Measurements from ENCODE around the gene AHNAK.

- TF ChIP-seq CTCF (IDR thresholded peaks at IDR 0.05): no peak
- TF ChIP-seq EP300 (IDR thresholded peaks at IDR 0.05): no peak
- TF ChIP-seq POLR2A (IDR thresholded peaks at IDR 0.05): no peak
Measured at GRCh38 chr11:62492586-62492985, 54.0 kb downstream of the AHNAK start.

Measured in gastroesophageal sphincter (tissue), 3 donors.